ENCODE results near the gene TSR2.
"Not testable (repeated sequence)": the region's sequence is repeated elsewhere in the genome, so short reads cannot be mapped to it uniquely, and the experiment has no call there.

TSR2 gene

GRCh38 chrX:54473993-54474859, 34.0 kb downstream of the TSR2 start:
- no peak for DNase-seq (ENCODE audit: low read depth in 2 of 2)

DNA sequence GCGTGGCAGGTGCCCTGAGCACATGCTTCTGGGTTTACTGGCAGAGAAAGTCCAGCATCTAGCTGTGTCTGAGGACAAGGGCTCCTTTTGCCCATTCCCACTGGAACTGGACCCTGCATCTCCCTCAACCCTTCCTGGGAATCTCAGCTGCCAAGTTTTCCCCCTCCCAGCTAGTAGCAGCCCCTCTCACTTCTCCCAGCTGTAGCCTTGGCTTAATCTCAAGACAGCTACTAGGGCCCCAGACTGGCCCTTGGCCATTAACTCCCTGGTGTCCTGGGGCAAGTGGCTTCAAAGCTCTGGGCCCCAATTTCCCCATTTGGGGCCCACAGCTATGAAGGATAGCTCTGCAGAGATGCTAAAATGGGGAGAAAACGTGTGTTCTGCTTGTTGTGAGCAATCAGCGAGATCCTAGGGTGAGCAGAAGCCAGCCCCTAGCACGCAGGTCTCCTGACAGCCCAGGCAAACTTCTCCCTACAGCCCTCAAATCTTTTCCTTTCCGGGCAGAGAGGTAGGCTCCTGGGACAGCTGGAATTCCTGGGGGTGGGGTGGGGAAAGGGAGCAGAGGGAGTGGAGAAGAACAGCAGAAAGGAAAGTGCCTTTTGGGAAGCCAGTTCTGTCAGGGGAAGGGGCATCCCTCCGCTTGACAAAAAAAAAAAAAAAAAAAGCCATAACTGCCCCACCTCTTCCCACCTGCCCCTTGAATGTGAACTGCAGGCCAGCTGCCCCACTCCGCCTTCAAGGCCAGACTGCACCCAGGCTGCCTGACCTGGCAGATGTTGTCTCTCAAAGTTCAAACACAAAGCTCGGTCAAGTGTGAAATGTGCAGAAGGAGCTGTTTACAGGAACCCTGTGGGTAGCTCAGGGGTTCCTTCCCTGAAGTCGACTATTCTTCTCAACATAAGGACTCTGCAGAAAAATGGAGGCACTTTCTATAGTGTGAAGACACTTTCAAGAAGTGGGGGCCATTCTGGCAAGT, 39.2 kb downstream of the TSR2 start:
- no peak for DNase-seq (ENCODE audit: low read depth in 2 of 2)

GRCh38 chrX:54482839-54483593, 42.8 kb downstream of the TSR2 start:
- DNase-seq (ENCODE audit: low read depth in 2 of 2): no peak

- DNase-seq (ENCODE audit: low read depth in 2 of 2): no peak
Measured at GRCh38 chrX:54483946-54484345, 43.7 kb downstream of the TSR2 start.

DNA sequence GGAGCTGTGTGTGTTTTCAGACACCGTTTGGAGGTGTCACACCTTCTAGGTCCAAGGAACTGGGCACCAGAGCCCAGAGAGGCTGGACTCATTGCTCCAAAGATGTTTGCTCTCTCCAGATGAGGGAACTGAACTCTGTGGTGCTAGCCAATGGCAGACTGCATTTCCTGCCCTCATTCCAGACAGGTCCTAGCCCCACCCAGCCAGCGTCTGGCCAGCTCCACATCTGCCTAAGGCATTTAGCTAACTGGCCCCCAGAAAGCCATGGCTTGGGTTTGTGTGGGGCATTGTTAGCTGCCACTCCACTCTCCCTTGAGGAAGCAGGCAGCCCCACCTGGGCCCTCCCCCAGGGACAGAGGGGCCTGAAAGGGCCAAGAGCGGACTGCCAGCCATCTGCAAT, 44.5 kb downstream of the TSR2 start:
- DNase-seq (ENCODE audit: low read depth in 2 of 2): no peak

DNA sequence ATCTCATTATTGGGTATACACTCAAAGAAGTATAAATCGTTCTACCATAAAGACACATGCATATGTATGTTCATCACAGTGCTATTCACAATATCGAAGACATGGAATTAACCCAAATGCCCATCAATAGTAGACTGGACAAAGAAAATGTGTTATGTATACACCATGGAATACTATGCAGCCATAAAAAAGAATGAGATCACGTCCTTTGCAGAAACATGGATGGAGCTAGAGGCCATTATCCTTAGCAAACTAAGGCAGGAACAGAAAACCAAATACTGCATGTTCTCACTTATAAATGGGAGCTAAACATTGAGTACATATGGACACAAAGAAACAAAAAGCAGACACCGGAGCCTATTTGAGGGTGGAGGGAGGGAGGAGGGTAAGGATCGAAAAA, 49.6 kb downstream of the TSR2 start:
- DNase-seq (ENCODE audit: low read depth in 2 of 2): not testable (repeated sequence)

DNA sequence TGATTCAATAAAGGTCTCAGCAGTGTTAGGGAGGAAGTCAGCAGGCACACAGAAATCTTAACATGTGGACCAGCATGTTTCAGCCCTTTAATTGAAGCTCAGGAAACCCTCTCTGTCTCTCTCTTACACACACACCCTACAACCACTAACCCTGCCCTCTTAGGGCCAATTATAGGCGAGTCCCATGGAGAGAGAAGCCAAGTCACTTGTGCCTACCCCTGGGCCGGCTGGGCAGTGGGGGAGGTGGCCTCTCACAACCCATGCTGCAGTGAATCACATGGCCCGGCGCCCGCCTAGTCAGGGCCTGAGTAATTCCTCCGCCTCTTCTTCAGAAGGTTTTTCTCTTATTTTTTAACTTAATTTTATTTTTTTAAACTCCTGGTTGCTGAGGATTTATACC, 52.1 kb downstream of the TSR2 start:
- no peak for DNase-seq (ENCODE audit: low read depth in 2 of 2)

- no peak for DNase-seq (ENCODE audit: low read depth in 2 of 2)
Measured at GRCh38 chrX:54494166-54494988, 54.2 kb downstream of the TSR2 start.

Data from stimulated activated CD8-positive, alpha-beta memory T cell treated with anti-CD3 and anti-CD28 coated beads, Interleukin-15, amount 100 ng/mL, for 4 hours (primary cell).